Astrocyte (in vitro differentiated cells and primary cell): ENCODE measurements around the gene PRDM15. TPM values are rescaled to one million over a fixed set of nuclear protein-coding genes. Genes with fewer than 3 reads are reported as not detected.
A peak's percentile ranks its signal among the peaks of the same experiment; 100 is the strongest.

Experiments
- DNase-seq: peaks from one replicate; pipeline ENCODE4 v3.0.0-alpha.2; 2010; ENCODE audit warnings: low read depth
- FAIRE-seq: peaks from 2 replicates; lab custom pipeline; 2011; peaks lifted over from hg19 to GRCh38; lab: Jason Lieb, UNC
- H2AFZ ChIP-seq: 2 replicates; pipeline ENCODE4 v1.6.0; 2012; ENCODE audit warnings: low read depth, low read length, inconsistent platforms
- H3K27ac ChIP-seq: 2 replicates; pipeline ENCODE4 v1.5.1; 2011; ENCODE audit warnings: low read depth, low read length, inconsistent platforms
- H3K27me3 ChIP-seq: 2 replicates; pipeline ENCODE4 v1.6.0; 2011; ENCODE audit warnings: low read length, inconsistent platforms; ENCODE audit not compliant: insufficient read depth
- H3K36me3 ChIP-seq: 2 replicates; pipeline ENCODE4 v1.5.1; 2011; ENCODE audit warnings: low read length, inconsistent platforms; ENCODE audit not compliant: insufficient read depth
- H3K4me1 ChIP-seq: 2 replicates; pipeline ENCODE4 v1.5.1; 2011; ENCODE audit warnings: low read length, inconsistent platforms; ENCODE audit not compliant: insufficient read depth
- H3K4me2 ChIP-seq: 2 replicates; pipeline ENCODE4 v1.6.0; 2012; ENCODE audit warnings: low read length, inconsistent platforms
- H3K4me3 ChIP-seq: 2 replicates; pipeline ENCODE4 v1.5.1; 2011; ENCODE audit warnings: low read depth, mild to moderate bottlenecking, low read length, inconsistent platforms; ENCODE audit not compliant: insufficient read depth
- H3K79me2 ChIP-seq: 2 replicates; pipeline ENCODE4 v1.6.0; 2012; ENCODE audit warnings: mild to moderate bottlenecking, low read length, inconsistent platforms; ENCODE audit not compliant: insufficient read depth
- H3K9ac ChIP-seq: 2 replicates; pipeline ENCODE4 v1.6.0; 2012; ENCODE audit warnings: mild to moderate bottlenecking, low read length, inconsistent platforms
- H3K9me3 ChIP-seq: 2 replicates; pipeline ENCODE4 v1.5.1; 2012; ENCODE audit warnings: low read depth, mild to moderate bottlenecking, low read length, inconsistent platforms; ENCODE audit not compliant: insufficient read depth
- H4K20me1 ChIP-seq: 2 replicates; pipeline ENCODE4 v1.6.0; 2012; ENCODE audit warnings: low read length, inconsistent platforms; ENCODE audit not compliant: insufficient read depth
- H3K27ac Mint-ChIP-seq: one replicate; pipeline ENCODE4 v1.8.0; 2021; ENCODE audit warnings: mild to moderate bottlenecking, mixed read lengths; ENCODE audit not compliant: unreplicated experiment
- H3K27me3 Mint-ChIP-seq: one replicate; pipeline ENCODE4 v1.8.0; 2021; ENCODE audit warnings: low read depth, mixed read lengths; ENCODE audit not compliant: unreplicated experiment
- H3K36me3 Mint-ChIP-seq: one replicate; pipeline ENCODE4 v1.8.0; 2021; ENCODE audit warnings: low read depth, mixed read lengths; ENCODE audit not compliant: unreplicated experiment
- H3K4me1 Mint-ChIP-seq: one replicate; pipeline ENCODE4 v1.8.0; 2021; ENCODE audit warnings: low read depth, mixed read lengths; ENCODE audit not compliant: unreplicated experiment
- H3K4me3 Mint-ChIP-seq: one replicate; pipeline ENCODE4 v1.8.0; 2021; ENCODE audit warnings: mild to moderate bottlenecking, moderate library complexity, mixed read lengths; ENCODE audit not compliant: unreplicated experiment
- H3K9me3 Mint-ChIP-seq: one replicate; pipeline ENCODE4 v1.8.0; 2021; ENCODE audit warnings: mild to moderate bottlenecking, mixed read lengths; ENCODE audit not compliant: unreplicated experiment
- EZH2 ChIP-seq: IDR thresholded peaks from 2 replicates; pipeline ENCODE4 v1.6.1; 2012; ENCODE audit warnings: mild to moderate bottlenecking, low read length, inconsistent platforms; ENCODE audit not compliant: insufficient read depth
- total RNA-seq: library from RNA; stranded (reverse); gene quantifications from 2 replicates; pipeline ENCODE4 v1.2.1, GENCODE V29; 2021
- TF ChIP-seq, protein P1 (sequence below): IDR thresholded peaks from 2 replicates; pipeline ENCODE4 v1.5.1; 2011; ENCODE audit warnings: low read depth, mild to moderate bottlenecking, inconsistent platforms, low read length, moderate library complexity; ENCODE audit not compliant: insufficient read depth

The PRDM15 gene
- total RNA-seq, 1 donor from 2014 or later, result 6.8 TPM

DNA sequence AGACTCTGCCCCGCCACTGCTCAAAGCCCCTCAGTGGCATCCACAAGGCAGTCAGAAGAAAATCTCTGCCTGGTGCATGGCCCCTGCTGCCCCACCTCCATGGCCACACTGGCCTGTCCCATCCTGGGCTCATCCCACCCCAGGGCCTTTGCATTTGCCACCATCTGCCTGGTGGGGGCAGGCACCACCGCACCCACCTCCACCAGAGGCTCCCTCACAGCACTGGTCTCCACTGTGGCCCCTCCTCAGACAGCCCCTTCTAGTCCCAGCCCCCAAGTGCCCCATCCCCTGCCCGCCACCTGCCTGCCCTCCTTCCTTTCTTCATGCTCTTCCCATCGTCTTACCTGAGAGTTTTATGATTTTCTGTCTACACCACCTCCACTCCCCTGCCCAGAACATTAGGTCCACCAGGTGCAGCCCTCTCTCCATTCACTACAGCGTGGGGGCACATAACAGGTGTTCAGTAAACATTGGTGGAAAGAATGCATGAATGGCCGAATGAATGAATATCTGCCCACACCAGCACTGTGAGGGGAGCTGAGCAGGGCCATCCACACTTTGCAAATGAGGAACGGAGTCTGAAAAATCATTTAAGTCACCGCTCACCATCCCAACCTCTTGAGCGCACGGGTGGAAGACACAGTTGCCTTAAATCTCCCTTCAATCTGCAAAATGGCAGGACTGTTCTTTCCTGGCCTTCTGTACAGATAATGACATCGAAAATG, 2.1 kb downstream of the PRDM15 start:
- Mint-ChIP-seq H3K4me1 (peaks cover 4% of the 10 kb centered on the region), H3K27me3 (no peaks in the 10 kb centered on the region), H3K27ac (no peak overlapping the region), H3K36me3 (no peaks in the 10 kb centered on the region), H3K9me3 (no peaks in the 10 kb centered on the region), H3K4me3 (peak overlapping the region; percentile 90)
- H3K36me3 ChIP-seq, result no peaks in the 10 kb centered on the region
- DNase-seq, result no peak
- no peaks in the 10 kb centered on the region for H3K9me3 ChIP-seq
- H2AFZ ChIP-seq, result no peak overlapping the region
- H3K9ac ChIP-seq, result peak overlapping the region; percentile 94
- H4K20me1 ChIP-seq, result peaks cover 37% of the 10 kb centered on the region
- no peaks in the 10 kb centered on the region for H3K27me3 ChIP-seq
- TF ChIP-seq, protein P1, sequence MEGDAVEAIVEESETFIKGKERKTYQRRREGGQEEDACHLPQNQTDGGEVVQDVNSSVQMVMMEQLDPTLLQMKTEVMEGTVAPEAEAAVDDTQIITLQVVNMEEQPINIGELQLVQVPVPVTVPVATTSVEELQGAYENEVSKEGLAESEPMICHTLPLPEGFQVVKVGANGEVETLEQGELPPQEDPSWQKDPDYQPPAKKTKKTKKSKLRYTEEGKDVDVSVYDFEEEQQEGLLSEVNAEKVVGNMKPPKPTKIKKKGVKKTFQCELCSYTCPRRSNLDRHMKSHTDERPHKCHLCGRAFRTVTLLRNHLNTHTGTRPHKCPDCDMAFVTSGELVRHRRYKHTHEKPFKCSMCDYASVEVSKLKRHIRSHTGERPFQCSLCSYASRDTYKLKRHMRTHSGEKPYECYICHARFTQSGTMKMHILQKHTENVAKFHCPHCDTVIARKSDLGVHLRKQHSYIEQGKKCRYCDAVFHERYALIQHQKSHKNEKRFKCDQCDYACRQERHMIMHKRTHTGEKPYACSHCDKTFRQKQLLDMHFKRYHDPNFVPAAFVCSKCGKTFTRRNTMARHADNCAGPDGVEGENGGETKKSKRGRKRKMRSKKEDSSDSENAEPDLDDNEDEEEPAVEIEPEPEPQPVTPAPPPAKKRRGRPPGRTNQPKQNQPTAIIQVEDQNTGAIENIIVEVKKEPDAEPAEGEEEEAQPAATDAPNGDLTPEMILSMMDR, result no peak
- no peak for TF ChIP-seq EZH2
- peaks cover 53% of the 10 kb centered on the region for H3K79me2 ChIP-seq
- peak overlapping the region; percentile 92 for H3K4me2 ChIP-seq
- peak overlapping the region; percentile 87 for H3K4me3 ChIP-seq
- no peak for FAIRE-seq
- H3K4me1 ChIP-seq, result peaks cover 17% of the 10 kb centered on the region
- no peak overlapping the region for H3K27ac ChIP-seq

DNA sequence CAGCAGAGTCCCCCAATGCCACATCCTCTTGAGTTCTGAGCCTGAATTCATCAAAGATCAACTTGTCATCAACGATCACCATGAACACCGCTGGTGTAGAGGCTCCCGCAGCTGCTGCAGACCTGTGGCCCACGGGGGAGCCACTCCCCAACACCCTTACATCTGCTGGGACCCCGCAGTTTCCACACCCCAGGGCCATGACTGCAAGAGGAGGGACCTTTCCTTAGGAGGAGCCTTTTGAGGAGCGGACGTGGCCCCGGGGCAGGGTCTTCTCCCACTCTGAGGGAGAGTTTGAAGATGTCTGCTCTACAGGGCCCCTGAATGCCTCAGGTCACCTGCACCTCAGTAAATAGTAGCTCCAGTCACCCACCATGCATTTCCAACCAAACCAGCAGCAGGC, 2.7 kb downstream of the PRDM15 start:
- H4K20me1 ChIP-seq, result peaks cover 37% of the 10 kb centered on the region
- Mint-ChIP-seq H3K4me1 (peaks cover 4% of the 10 kb centered on the region), H3K9me3 (no peaks in the 10 kb centered on the region), H3K27ac (no peak overlapping the region), H3K36me3 (no peaks in the 10 kb centered on the region), H3K4me3 (no peak overlapping the region), H3K27me3 (no peaks in the 10 kb centered on the region)
- H3K9me3 ChIP-seq, result no peaks in the 10 kb centered on the region
- FAIRE-seq (no peak), DNase-seq (no peak)
- no peak for TF ChIP-seq EZH2
- TF ChIP-seq, protein P1, result no peak
- no peak overlapping the region for H3K27ac ChIP-seq
- H3K4me3 ChIP-seq, result no peak overlapping the region
- no peaks in the 10 kb centered on the region for H3K36me3 ChIP-seq
- H3K27me3 ChIP-seq, result no peaks in the 10 kb centered on the region
- peaks cover 57% of the 10 kb centered on the region for H3K79me2 ChIP-seq
- H3K4me2 ChIP-seq, result no peak overlapping the region
- no peak overlapping the region for H3K9ac ChIP-seq
- peaks cover 17% of the 10 kb centered on the region for H3K4me1 ChIP-seq
- H2AFZ ChIP-seq, result no peak overlapping the region

DNA sequence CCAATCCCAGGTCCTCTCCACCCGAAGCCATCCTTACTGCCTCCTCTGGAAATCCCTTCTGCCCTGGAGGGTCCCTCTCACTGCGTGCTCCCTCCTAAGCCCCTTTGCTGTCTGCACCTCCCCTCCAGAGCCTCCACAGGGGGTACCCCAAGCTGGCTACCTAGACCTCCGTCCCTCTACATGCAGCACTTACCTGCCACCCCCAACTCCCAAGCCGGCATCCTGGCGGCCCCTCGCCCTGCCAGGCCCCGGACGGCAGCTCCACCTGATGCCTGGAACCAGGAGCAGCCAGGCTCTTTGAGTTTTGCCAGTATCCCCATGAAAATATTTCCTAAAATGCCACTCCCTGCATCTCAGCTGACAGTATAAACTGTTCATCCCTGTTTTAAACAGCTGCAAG, 4.1 kb downstream of the PRDM15 start:
- Mint-ChIP-seq H3K4me1 (peaks cover 4% of the 10 kb centered on the region), H3K27me3 (no peaks in the 10 kb centered on the region), H3K27ac (no peak overlapping the region), H3K36me3 (no peaks in the 10 kb centered on the region), H3K9me3 (no peaks in the 10 kb centered on the region), H3K4me3 (no peak overlapping the region)
- FAIRE-seq, result no peak
- Histone ChIP-seq H3K4me1 (peaks cover 17% of the 10 kb centered on the region), H3K27ac (no peak overlapping the region), H3K4me2 (no peak overlapping the region), H3K79me2 (peaks cover 64% of the 10 kb centered on the region), H3K4me3 (no peak overlapping the region), H3K9me3 (no peaks in the 10 kb centered on the region), H3K9ac (no peak overlapping the region), H3K36me3 (no peaks in the 10 kb centered on the region), H3K27me3 (no peaks in the 10 kb centered on the region), H4K20me1 (peaks cover 37% of the 10 kb centered on the region), H2AFZ (no peak overlapping the region)
- DNase-seq, result no peak
- no peak for TF ChIP-seq EZH2
- TF ChIP-seq, protein P1, result no peak
